HG03097 (cell line): Measurements from ENCODE around the gene STEAP4.

Experiments
- ATAC-seq: cut with Tn5 transposase; IDR thresholded peaks from one replicate; pipeline ENCODE4 v1.9.1; 2021; ENCODE audit not compliant: unreplicated experiment, low FRiP score

Gene STEAP4

DNA sequence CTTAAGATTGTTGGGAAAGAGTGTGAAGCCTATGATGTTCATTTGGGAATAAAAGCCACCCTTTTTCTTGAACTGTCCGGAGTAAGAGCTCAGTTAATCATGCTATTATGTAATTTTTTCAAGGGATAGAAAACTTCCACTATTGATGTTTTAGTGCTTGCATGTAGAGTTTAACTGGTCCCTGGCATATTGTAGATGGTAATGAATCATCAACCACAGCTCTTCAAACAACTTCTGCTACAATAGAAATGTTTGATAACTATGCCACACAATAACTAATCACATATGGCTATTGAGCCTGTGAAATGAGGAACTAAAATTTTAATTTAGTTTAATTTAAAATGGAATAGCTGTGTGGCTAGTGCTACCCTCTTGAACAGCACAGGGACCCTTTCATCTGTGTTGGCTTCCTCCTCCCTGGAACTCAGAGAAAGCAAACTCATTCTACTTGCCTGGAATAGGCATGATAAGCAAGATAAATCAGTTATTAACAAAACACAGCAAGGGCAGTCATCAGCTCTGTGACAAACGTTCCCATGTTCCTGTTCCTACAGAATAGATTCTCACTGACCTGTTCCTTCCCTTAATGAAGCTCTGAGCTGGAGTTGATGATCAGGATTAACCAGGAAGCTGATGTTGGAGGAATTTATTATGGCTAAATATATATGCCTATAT, 82.0 kb downstream of the STEAP4 start:
- no peak for ATAC-seq

GRCh38 chr7:88223265-88223664, 83.4 kb downstream of the STEAP4 start:
- ATAC-seq: no peak
